GM12874 (cell line): ENCODE measurements around the gene SERPINB1.

ENCODE experiments used
- CTCF ChIP-seq: IDR thresholded peaks from 2 replicates; pipeline ENCODE4 v1.5.1; 2011; ENCODE audit warnings: low read depth, mild to moderate bottlenecking, control low read depth, low read length, moderate library complexity; ENCODE audit not compliant: insufficient read depth

The SERPINB1 gene

GRCh38 chr6:2862712-2863181 lies 21.1 kb upstream of the SERPINB1 start:
- TF ChIP-seq CTCF = no peak

- no peak for TF ChIP-seq CTCF
These were observed 20.1 kb upstream of the SERPINB1 start for GRCh38 chr6:2861822-2862164.

- TF ChIP-seq CTCF = no peak
These were observed 19.6 kb upstream of the SERPINB1 start for GRCh38 chr6:2861060-2861821.

GRCh38 chr6:2859185-2859700 lies 17.6 kb upstream of the SERPINB1 start:
- no peak for TF ChIP-seq CTCF

- TF ChIP-seq CTCF = no peak
These were observed 16.1 kb upstream of the SERPINB1 start for GRCh38 chr6:2857580-2858337.

- TF ChIP-seq CTCF = no peak
These were observed 15.5 kb upstream of the SERPINB1 start for GRCh38 chr6:2857185-2857579.

GRCh38 chr6:2855061-2855519 lies 13.4 kb upstream of the SERPINB1 start:
- no peak for TF ChIP-seq CTCF
